Inferior parietal cortex (tissue), 1 donor: ENCODE results near the gene MTRR.

ENCODE experiments used
- DNase-seq: peaks from one replicate; pipeline ENCODE4 v3.0.0-alpha.2; 2016; ENCODE audit errors: extremely low spot score

The MTRR gene

DNA sequence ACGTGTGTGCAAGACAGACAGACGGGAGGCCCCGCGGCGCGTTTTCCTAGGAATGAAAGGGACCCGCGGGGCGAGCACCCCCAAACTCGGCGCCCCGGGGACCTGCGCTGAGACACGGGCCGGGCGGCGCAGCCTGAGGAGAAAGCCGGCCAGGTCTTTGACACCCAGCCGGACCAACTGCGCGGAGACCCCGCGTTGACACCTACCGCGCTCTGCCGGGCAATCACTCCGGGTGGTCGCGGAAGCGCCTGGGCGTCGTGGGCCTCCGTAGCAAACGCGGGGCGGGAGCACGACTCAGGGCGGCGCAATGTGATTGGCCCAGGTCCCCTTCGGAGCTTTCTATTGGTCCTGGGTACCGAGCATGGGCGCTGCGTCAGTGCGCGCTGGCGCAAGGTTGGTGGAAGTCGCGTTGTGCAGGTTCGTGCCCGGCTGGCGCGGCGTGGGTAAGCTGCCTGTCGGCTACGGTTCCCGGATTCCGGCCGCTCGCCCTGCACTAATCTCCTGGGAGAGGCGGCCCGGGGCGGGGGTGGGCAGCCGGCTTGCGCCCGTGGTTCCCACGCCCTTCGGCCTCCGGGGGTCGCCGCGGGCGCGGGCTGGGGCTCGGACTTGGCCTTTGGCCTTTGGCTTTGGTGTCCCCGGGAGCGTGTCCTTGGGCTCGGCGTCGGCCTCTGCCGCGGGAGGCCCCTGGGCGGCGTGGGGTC lies at the start of gene MTRR, which contains the start of gene FASTKD3:
Gene MTRR, plus strand, starts transcription at position 376 of the 701 bp plus-strand sequence. CDS start 1,647 bp downstream, outside the sequence.
Gene FASTKD3, minus strand, starts transcription at position 259 of the 701 bp plus-strand sequence. CDS start 948 bp downstream, outside the sequence.
- DNase-seq: peak; percentile 96

- no peak for DNase-seq
Observed at GRCh38 chr5:7822449-7822848, 46.5 kb upstream of the MTRR start.

GRCh38 chr5:7823594-7823993 lies 45.4 kb upstream of the MTRR start:
- DNase-seq: no peak

DNA sequence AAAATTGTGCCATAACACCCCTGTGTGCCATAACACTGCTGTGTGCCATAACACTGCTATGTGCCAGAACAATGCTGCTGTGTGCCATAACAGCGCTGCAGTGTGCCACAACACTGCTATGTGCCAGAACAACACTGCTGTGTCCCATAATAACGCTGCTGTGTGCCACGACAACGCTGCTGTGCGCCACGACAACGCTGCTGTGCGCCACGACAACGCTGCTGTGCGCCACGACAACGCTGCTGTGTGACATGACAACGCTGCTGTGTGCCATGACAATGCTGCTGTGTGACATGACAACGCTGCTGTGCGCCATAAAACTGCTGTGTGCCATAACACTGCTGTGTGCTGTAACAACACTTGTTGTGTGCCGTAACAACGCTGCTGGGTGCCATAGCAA lies 44.0 kb upstream of the MTRR start:
- no peak for DNase-seq

DNA sequence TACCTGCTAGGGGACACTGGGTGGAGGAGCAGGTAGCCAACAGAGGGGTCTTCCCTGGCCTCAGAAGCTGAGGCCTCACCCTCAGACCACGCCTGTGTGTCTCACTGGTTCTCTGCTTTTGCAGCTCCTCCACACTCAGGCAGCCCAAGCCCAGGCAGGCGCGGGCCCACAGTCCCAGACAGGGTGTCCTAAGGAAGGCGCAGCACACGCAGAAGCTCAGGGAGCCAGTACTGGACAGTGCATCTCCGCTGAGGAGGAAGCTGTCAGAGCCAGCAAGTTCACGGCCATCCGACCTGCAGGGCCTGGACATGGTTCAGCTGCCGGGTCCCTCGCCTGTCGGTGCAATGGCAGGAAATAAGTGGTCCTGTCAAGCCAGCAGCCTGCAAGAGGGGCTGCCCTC lies 43.3 kb upstream of the MTRR start:
- no peak for DNase-seq

- peak; percentile 49 for DNase-seq
Observed at GRCh38 chr5:7827610-7828009, 41.3 kb upstream of the MTRR start.

DNA sequence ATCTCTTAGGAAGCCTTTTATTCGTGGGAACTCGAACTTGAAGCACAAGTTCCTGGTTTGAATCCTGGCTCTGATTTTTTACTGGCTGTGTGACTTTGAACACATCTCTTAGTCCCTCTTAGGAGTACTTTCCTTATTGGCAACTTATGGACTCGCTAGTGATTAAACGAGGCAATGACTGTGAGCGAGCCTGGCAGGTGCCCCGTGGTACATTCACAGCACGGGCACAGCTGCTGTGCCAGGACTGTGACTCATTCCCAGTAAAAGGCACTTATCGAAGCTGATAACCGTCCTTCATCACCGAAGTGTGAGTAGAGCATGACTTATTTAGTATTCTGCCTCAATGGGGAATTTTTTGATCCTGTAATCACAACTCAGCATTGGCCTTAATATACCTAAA lies 40.7 kb upstream of the MTRR start:
- DNase-seq: no peak

DNA sequence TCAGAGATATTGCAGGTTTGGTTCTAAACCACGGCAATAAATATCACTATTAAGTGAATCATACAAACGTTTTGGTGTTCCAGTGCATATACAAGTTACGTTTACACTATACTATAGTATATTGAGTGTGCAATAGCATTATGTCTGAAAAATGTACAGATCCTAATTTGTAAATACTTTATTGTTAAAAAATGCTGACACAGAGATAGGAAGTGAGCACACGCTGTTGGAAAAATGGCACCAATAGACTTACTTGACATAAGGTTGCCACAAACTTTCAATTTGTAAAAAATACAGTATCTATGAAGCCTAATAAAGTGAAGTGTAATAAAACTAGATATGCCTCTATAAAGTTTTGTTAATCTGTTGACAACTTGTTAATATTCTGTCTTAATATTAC lies 34.0 kb upstream of the MTRR start:
- DNase-seq: no peak

DNA sequence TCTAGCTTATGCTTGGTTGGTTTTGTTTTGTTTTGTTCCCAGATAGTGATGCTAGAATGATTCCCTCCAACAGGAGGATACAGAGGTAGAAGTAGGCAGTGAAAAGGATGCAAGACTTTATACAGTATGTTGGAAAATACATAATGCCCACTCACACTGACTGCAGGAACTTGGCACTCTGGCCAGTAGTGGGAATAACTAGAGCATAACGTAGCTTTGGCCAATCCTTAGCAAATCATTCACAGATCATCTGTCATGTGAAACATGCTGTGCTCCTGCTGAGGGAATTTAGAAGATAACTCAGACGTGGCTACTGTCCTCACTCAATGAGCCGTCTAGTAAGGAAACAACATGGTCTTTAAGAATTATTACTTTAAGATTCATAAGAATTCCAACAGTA lies 31.5 kb upstream of the MTRR start:
- DNase-seq: no peak

DNA sequence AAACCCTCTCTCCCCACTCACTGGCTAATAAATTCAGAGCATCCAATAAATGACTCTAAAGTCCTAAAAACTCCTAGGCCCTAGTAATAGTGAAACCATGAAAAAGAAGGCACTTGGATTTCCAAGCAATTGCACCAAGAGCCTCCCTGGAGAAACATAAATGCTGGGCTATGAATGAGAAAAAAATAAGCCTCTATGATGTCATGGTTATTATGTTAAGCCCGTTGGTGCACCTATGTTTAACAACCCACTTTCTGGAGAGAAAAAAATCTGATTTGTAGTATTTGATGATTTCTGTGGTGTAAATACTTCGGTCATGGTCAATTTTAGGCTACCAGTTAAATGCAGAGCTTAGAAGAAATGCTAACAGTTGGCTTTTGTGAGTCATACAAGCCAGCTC lies 26.4 kb upstream of the MTRR start:
- DNase-seq: no peak

DNA sequence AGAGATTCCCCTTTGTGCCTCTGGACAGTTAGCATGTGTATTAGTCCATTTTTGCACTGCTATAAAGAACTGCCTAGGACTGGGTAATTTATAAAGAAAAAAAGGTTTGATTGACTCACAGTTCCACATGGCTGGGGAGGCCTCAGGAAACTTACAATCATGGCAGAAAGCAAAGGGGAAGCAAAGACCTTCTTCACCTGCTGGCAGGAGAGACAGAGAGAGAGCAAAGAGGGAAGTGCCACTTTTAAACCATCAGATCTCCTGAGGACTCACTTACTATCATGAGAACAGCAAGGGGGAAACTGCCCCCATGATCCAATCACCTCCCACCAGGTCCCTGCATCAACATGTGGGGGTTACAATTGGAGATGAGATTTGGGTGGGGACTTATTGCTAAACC lies 24.0 kb upstream of the MTRR start:
- no peak for DNase-seq

DNA sequence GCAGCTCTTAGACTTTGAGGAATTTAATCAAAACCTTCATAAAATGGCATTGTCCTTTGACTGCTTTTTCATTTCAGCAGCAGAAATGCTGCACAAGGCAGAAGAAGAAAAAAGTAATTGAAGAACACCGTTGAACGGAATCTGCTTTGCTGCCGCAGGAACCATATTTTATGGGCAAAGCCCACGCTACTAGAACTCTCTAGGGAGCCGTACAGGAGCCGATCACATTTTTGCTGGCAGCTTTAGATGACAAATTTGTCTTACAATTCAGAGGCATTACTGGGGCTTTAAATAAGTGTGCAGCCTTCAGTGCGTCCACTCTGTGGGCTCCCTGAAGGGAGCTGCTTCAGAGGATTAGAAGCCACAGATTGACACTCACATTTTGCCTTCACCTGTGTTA lies 23.4 kb upstream of the MTRR start:
- no peak for DNase-seq

GRCh38 chr5:7846327-7846726 lies 22.6 kb upstream of the MTRR start:
- no peak for DNase-seq

GRCh38 chr5:7848296-7848695 lies 20.7 kb upstream of the MTRR start:
- no peak for DNase-seq

DNA sequence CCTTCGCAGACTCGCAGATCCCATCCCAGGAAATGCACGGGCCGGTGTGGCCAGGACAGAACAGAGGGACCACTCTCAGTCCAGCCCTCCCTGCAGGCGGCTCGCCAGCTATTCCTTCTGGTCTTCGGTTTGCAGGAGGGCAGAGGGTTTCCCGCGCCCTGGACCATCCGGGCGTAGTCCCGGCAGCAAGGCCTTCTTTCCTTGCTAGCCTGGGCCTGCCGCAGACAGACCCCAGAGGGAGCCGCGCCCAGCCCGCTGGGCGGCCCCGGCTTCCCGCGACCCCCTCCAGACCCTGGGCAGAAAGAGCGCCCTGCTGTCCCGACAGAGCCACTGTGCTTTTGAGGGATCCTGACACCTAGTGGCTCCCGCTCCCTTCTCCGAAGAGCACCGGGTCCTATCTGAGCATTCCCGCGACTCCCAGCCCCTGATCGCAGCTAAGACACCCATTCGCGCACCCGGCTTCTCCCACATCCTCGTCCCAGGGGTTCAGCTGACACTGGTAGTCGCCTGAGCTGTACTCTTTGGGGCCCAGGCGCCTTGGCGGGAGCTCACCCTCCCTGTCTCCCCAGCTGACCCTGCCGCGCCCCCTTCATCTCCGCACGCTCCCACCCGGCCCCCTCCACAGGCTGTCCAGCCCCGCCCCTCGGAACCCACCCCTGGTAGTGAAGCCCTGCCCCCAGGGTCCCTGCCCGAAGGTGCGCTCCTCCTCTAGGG lies 19.1 kb upstream of the MTRR start:
- DNase-seq: no peak

DNA sequence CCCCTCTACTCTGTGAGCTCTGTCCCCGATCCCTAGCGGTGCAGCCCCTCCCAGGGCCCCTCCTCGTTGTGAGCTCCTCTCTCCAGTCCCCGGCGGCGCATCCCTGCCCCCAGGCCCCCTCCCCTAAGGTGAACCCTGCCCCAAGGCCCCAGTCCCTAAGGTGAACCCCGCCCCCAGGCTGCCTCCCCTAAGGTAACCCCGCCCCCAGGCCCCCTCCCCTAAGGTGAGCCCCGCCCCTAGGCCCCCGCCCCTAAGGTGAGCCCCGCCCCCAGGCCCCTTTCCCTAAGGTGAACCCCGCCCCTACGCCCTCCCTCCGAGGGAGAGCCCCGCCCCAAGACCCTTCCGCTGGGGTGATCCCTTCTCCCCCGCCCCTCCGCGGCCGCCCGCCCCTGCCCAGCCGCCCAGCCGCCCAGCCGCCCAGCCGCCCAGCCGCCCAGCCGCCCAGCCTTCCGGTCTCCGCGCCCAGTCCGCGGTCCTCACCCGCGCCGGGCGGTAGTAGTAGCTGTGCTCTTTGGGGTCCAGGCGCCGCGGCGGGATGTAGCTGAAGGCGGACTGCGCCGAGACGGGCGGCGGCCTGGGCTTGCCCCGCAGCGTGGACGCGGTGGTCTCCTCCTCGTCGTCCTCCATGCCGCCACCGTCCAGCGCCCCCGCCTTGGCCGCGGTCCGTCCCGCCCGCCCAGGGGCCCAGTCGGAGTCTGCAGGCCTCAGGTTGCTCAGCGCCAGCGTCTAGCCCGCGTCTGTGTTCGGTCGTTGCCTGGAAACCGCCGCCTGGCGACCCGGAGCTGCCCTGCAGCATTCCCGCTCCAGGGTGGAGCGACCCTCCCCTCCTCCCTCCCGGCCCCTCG lies 18.3 kb upstream of the MTRR start, which contains the start of gene CFAP90:
Gene CFAP90, minus strand, starts transcription at position 739 of the 845 bp plus-strand sequence. Its CDS starts 112 bp downstream, at position 627.
- DNase-seq: no peak

DNA sequence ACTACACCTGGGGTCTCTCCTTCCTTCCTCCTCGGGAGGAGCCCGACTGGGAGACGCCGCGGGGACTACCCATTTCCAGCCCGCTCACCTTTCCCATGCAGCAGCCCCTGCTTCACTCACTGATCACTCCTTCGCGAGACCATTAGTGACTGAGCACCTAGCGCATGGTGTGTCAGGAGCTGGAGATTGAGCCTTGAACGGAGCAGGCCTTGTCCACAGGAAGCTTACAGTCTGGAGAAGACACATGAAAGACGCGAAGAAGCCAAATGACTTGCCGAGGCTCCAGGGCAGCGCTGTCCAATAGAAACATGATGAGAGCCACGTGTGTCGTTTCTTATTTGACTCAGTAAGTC lies 17.7 kb upstream of the MTRR start:
- no peak for DNase-seq

DNA sequence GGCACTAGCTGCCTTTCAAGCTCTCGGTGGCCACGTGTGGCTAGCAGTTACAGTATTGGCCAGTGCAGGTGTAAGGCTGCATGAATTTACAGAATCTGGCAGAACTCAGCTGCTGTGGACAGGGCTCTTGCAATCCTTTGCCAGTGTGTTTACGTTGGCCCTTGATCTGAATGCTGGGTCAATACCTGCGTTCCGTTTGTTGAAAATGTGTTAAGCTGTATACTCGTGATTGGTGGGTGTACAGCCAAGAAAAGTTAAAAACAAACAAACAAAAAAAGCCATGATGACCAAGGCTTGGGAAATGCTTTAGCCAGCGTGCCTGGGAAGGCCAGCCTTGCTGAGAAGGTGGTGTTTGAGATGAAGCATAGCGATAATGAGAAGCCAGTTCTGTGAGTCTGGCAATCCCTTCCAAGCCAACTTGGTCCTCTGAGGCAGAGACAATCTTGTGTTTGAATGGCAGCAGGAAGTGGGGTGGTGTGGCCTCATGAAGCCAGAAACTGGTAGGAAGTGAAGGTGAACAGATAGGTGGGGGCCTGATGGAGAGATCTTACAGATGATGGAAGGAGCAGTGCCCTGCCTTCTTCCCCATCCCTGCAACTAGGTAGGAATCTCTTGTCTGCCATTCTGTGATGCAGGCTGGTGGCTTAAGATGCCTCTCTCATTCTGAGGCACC lies 17.2 kb upstream of the MTRR start:
- DNase-seq: no peak

DNA sequence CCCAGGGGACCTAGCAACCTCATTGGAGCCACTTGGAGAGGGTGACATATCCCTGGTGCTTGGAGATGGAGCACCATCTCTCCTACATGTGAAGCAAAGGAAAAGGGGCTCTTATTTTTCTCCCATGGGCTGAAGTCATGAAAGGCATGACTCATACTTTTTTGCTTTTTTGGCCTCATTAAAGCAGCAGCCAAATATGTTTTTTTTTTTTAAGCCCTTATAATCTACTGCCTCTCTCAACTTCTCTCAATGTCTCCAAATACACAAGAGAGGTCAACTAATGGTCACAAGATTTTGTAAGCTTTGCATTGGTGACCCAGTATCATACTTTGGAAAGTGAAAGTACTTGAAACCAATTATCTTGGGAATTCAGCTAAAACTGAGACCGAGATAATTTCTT lies 16.4 kb upstream of the MTRR start:
- no peak for DNase-seq

DNA sequence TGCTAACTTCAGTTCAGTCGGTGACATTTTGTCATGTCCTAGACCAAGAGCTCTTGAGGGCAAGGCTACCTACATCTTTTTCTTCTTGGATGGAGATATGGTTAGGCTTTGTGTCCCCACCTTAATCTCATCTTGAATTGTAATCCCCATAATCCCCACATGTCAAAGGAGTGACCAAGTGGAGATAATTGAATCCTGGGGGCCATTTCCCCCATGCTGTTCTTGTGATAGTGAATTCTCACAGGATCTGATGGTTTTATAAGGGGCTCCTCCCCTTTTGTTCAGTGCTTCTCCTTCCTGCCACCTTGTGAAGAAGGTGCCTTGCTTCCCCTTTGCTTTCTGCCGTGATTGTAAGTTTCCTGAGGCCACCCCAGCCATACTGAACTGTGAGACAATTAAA lies 16.0 kb upstream of the MTRR start:
- no peak for DNase-seq

DNA sequence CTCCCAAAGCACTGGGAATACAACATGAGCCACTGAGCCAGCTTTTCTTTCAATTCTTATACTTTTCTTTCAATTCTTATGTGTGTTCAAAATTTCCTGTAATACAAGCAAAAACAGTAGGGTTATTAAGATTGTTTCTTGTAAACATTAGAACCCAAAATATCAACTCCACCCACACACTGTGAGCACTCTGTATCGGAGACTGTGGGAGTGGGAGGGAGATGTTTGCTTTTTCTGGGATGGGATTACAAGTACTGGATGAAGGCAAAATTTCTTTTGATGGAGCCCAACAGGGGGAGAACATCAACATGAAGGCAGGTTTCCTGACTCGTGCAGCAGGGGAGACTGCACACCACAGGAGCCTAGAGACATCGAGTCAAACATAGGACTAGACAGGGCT lies 13.3 kb upstream of the MTRR start:
- no peak for DNase-seq

- peak; percentile 84 for DNase-seq
Observed at GRCh38 chr5:7856855-7857254, 12.1 kb upstream of the MTRR start.
